HG03439 (cell line): Measurements from ENCODE around the gene MAB21L2.
"Not testable (repeated sequence)": the region's sequence is repeated elsewhere in the genome, so short reads cannot be mapped to it uniquely, and the experiment has no call there.

Experiments used
- ATAC-seq: cut with Tn5 transposase; IDR thresholded peaks from one replicate; pipeline ENCODE4 v1.9.1; 2021; ENCODE audit warnings: mild to moderate bottlenecking, moderate library complexity; ENCODE audit not compliant: unreplicated experiment

Gene MAB21L2

GRCh38 chr4:150582146-150582872, at the start of gene MAB21L2:
Gene MAB21L2, plus strand, starts transcription at chr4:150582151. Its CDS starts 879 bp downstream, at chr4:150583030.
- ATAC-seq, result no peak

GRCh38 chr4:150533673-150534072, 48.3 kb upstream of the MAB21L2 start:
- no peak for ATAC-seq

GRCh38 chr4:150534818-150535217, 47.1 kb upstream of the MAB21L2 start:
- no peak for ATAC-seq

GRCh38 chr4:150537911-150538310, 44.0 kb upstream of the MAB21L2 start:
- ATAC-seq, result not testable (repeated sequence)

- no peak for ATAC-seq
Measured at GRCh38 chr4:150540536-150540935, 41.4 kb upstream of the MAB21L2 start.

GRCh38 chr4:150540959-150541360, 41.0 kb upstream of the MAB21L2 start:
- ATAC-seq, result no peak

- ATAC-seq, result no peak
Measured at GRCh38 chr4:150541681-150542080, 40.3 kb upstream of the MAB21L2 start.

GRCh38 chr4:150543042-150543441, 38.9 kb upstream of the MAB21L2 start:
- no peak for ATAC-seq

GRCh38 chr4:150546286-150546685, 35.7 kb upstream of the MAB21L2 start:
- no peak for ATAC-seq

- no peak for ATAC-seq
Measured at GRCh38 chr4:150547154-150547838, 34.7 kb upstream of the MAB21L2 start.

GRCh38 chr4:150557811-150558210, 24.1 kb upstream of the MAB21L2 start:
- ATAC-seq, result not testable (repeated sequence)

- no peak for ATAC-seq
Measured at GRCh38 chr4:150561143-150561737, 20.7 kb upstream of the MAB21L2 start.

GRCh38 chr4:150562250-150562649, 19.7 kb upstream of the MAB21L2 start:
- no peak for ATAC-seq

- no peak for ATAC-seq
Measured at GRCh38 chr4:150562751-150563150, 19.2 kb upstream of the MAB21L2 start.

GRCh38 chr4:150564967-150565366, 17.0 kb upstream of the MAB21L2 start:
- not testable (repeated sequence) for ATAC-seq

GRCh38 chr4:150567070-150567469, 14.9 kb upstream of the MAB21L2 start:
- ATAC-seq, result no peak

- ATAC-seq, result no peak
Measured at GRCh38 chr4:150569384-150569987, 12.5 kb upstream of the MAB21L2 start.

- ATAC-seq, result no peak
Measured at GRCh38 chr4:150569998-150570535, 11.9 kb upstream of the MAB21L2 start.

GRCh38 chr4:150570862-150571261, 11.1 kb upstream of the MAB21L2 start:
- no peak for ATAC-seq

GRCh38 chr4:150572704-150573504, 9.0 kb upstream of the MAB21L2 start:
- ATAC-seq, result no peak
